H1 (cell line): ENCODE measurements around the gene SHC3.

Source experiments
- CTCF ChIP-seq, 3 experiments: IDR thresholded peaks; 1 replicate in 2 of 3; 2 replicates in 1 of 3; pipeline versions ENCODE4 v1.5.1 to v1.6.1; 2011; ENCODE audit warnings: low read length in 3 of 3, mild to moderate bottlenecking in 3 of 3, inconsistent platforms in 2 of 3, low read depth in 1 of 3, moderate library complexity in 1 of 3; ENCODE audit not compliant: insufficient read depth in 1 of 3; ENCODE audit errors: control extremely low read depth in 1 of 3
- EZH2 ChIP-seq: fragments of 200-600 bp; sonication (generic); IDR thresholded peaks from 2 replicates; pipeline ENCODE4 v1.7.1; 2012; ENCODE audit warnings: low read depth, mild to moderate bottlenecking, moderate library complexity, low read length, inconsistent platforms; ENCODE audit not compliant: severe bottlenecking
- GABPA ChIP-seq: IDR thresholded peaks from 2 replicates; pipeline ENCODE4 v1.6.1; 2011; ENCODE audit warnings: mild to moderate bottlenecking, low read length, moderate library complexity, borderline replicate concordance; ENCODE audit not compliant: insufficient read depth
- HDAC2 ChIP-seq, 2 experiments: fragments of 300-600 bp in 1 of 2; sonication (generic) in 1 of 2; IDR thresholded peaks; 2 replicates each; pipeline ENCODE4 v1.6.1; 2011 to 2012; ENCODE audit warnings: low read depth in 2 of 2, low read length in 2 of 2, mild to moderate bottlenecking in 2 of 2, moderate library complexity in 2 of 2, borderline replicate concordance in 1 of 2, inconsistent platforms in 1 of 2
- POLR2A ChIP-seq, 2 experiments: IDR thresholded peaks; 1 replicate in 1 of 2; 2 replicates in 1 of 2; pipeline ENCODE4 v1.6.1; 2011; ENCODE audit warnings: low read depth in 2 of 2, low read length in 2 of 2, mild to moderate bottlenecking in 2 of 2; ENCODE audit errors: control extremely low read depth in 1 of 2

- TF ChIP-seq EZH2 (no peak), GABPA (no peak), POLR2A (IDR thresholded peaks at IDR 0.05; ENCODE audit: control extremely low read depth in 1 of 2, low read depth in 2 of 2, low read length in 2 of 2) (no peak), CTCF (IDR thresholded peaks at IDR 0.05; ENCODE audit: control extremely low read depth in 1 of 3, insufficient read depth in 1 of 3, low read depth in 1 of 3, low read length in 3 of 3) (no peak), HDAC2 (IDR thresholded peaks at IDR 0.05; ENCODE audit: borderline replicate concordance in 1 of 2, low read depth in 2 of 2, low read length in 2 of 2) (no peak)
Observed at GRCh38 chr9:89058906-89059305, 119.7 kb downstream of the SHC3 start.
